DND-41 (cell line): ENCODE measurements around the gene ADD1.

Experiments
- ATAC-seq: fragments of 200-7000 bp; cut with Tn5 transposase; 3 replicates; pipeline ENCODE4 v1.9.1; 2021; ENCODE audit warnings: low read depth; ENCODE audit not compliant: insufficient read depth
- DNase-seq: peaks from one replicate; pipeline ENCODE4 v3.0.0-alpha.2; 2020
- H2AFZ ChIP-seq: 2 replicates; pipeline ENCODE4 v1.6.0; 2012; ENCODE audit warnings: low read depth, low read length
- H3K27ac ChIP-seq: 2 replicates; pipeline ENCODE4 v1.5.1; 2012; ENCODE audit warnings: low read length, inconsistent platforms
- H3K27me3 ChIP-seq: fragments of 200-600 bp; sonication (generic); 2 replicates; pipeline ENCODE4 v1.6.0; 2012; ENCODE audit warnings: low read length, mild to moderate bottlenecking, inconsistent platforms; ENCODE audit not compliant: insufficient read depth, poor library complexity
- H3K36me3 ChIP-seq: 2 replicates; pipeline ENCODE4 v1.5.1; 2012; ENCODE audit warnings: low read length, inconsistent platforms; ENCODE audit not compliant: insufficient read depth
- H3K4me1 ChIP-seq: 2 replicates; pipeline ENCODE4 v1.5.1; 2012; ENCODE audit warnings: mild to moderate bottlenecking, low read length; ENCODE audit not compliant: insufficient read depth
- H3K4me2 ChIP-seq: 2 replicates; pipeline ENCODE4 v1.6.0; 2012; ENCODE audit warnings: mild to moderate bottlenecking, moderate library complexity, low read length, inconsistent platforms; ENCODE audit not compliant: insufficient read depth
- H3K4me3 ChIP-seq, 2 experiments: fragments of 200-600 bp in 1 of 2; shearing (Covaris generic) in 1 of 2; 2 replicates each; pipeline ENCODE4 v1.5.1; 2012 to 2016; ENCODE audit warnings: inconsistent platforms in 2 of 2, low read length in 2 of 2, mild to moderate bottlenecking in 2 of 2, low read depth in 1 of 2, moderate library complexity in 1 of 2
- H3K79me2 ChIP-seq: 2 replicates; pipeline ENCODE4 v1.6.0; 2012; ENCODE audit warnings: low read length, inconsistent platforms; ENCODE audit not compliant: insufficient read depth
- H3K9ac ChIP-seq: 2 replicates; pipeline ENCODE4 v1.6.0; 2012; ENCODE audit warnings: low read depth, mild to moderate bottlenecking, inconsistent platforms, low read length, moderate library complexity
- H3K9me3 ChIP-seq: 2 replicates; pipeline ENCODE4 v1.5.1; 2012; ENCODE audit warnings: low read length, moderate library complexity, mild to moderate bottlenecking, inconsistent platforms; ENCODE audit not compliant: insufficient read depth, severe bottlenecking
- H4K20me1 ChIP-seq: 2 replicates; pipeline ENCODE4 v1.6.0; 2012; ENCODE audit warnings: low read length; ENCODE audit not compliant: insufficient read depth
- EZH2 ChIP-seq: IDR thresholded peaks from 3 replicates; pipeline ENCODE4 v1.6.1; 2012; ENCODE audit warnings: borderline replicate concordance, low read depth, mild to moderate bottlenecking, moderate library complexity, low read length, inconsistent platforms; ENCODE audit not compliant: severe bottlenecking
- TF ChIP-seq, protein P1 (sequence below): IDR thresholded peaks from 2 replicates; pipeline ENCODE4 v1.5.1; 2012; ENCODE audit warnings: borderline replicate concordance, low read length, moderate library complexity, mild to moderate bottlenecking; ENCODE audit not compliant: poor library complexity, severe bottlenecking; ENCODE audit errors: extremely low read depth

ADD1 gene

DNA sequence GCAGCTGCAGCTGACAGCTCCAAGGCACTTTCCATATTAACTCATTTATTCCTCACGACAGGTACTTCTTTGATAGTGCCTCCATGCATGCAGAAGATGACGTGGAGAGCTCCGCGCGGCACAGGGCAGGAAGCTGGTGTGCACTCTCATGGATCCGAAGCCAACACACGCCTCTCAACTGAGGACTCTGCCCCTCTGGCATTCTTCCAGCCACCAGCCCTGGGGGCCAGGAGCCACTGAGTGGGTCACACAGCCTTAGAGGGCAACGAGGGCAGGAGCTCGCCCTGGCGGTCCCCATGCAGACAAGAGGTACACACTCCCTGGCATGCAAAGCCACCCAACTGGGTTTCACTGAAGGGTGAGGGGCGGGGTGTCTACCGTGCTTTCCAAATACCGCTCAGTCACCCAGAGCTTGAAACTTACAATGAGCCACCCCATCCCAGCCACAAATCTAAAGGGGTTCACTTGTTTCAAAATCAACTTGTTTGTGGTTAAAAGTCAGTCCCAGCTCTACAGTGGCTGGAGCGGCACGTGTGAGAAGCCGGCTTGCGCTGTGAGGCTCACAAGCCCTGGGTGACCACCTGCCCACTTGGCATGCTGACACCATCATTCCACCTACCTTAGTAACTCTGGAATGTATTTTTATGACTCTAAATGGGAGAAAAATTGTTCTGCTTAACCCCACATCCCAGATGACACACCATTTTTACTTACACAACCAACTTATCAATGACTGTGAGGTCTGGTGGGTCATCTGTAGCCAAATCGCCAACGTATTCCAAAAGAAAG is 103.4 kb downstream of the ADD1 start:
- Histone ChIP-seq H3K4me1 (no peaks in the 10 kb centered on the region), H4K20me1 (peaks cover 57% of the 10 kb centered on the region), H3K4me3 (no peak overlapping the region), H3K27ac (no peak overlapping the region), H2AFZ (no peak overlapping the region), H3K4me2 (no peak overlapping the region), H3K9me3 (no peaks in the 10 kb centered on the region), H3K9ac (no peak overlapping the region), H3K79me2 (peaks cover 13% of the 10 kb centered on the region; the same call in 1 of the 2 replicates), H3K27me3 (no peaks in the 10 kb centered on the region), H3K36me3 (peaks cover 97% of the 10 kb centered on the region)
- DNase-seq (no peak), ATAC-seq (no peak)
- no peak for TF ChIP-seq EZH2
- TF ChIP-seq, protein P1, sequence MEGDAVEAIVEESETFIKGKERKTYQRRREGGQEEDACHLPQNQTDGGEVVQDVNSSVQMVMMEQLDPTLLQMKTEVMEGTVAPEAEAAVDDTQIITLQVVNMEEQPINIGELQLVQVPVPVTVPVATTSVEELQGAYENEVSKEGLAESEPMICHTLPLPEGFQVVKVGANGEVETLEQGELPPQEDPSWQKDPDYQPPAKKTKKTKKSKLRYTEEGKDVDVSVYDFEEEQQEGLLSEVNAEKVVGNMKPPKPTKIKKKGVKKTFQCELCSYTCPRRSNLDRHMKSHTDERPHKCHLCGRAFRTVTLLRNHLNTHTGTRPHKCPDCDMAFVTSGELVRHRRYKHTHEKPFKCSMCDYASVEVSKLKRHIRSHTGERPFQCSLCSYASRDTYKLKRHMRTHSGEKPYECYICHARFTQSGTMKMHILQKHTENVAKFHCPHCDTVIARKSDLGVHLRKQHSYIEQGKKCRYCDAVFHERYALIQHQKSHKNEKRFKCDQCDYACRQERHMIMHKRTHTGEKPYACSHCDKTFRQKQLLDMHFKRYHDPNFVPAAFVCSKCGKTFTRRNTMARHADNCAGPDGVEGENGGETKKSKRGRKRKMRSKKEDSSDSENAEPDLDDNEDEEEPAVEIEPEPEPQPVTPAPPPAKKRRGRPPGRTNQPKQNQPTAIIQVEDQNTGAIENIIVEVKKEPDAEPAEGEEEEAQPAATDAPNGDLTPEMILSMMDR: no peak

DNA sequence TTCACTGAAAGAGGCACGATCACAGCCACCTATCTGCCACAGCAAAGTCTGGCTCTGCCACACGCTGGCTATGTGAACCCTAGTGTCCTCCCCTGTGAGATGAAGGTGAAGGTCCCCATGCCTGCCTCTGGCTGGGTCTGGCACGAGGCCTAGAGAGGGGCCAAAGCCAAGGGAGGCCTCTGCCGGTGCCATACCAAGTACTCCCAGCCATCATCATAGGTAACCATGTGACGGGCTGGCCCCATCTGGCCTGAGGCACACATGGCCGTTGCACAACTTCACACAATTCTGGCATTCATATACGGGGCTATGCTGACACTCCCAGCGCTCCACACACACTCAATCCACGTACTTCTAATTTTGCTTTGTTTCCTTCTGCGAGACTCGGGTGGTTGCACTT is 104.3 kb downstream of the ADD1 start:
- Histone ChIP-seq H3K4me3 (no peak overlapping the region), H3K9ac (no peak overlapping the region), H4K20me1 (peaks cover 52% of the 10 kb centered on the region), H2AFZ (no peak overlapping the region), H3K4me1 (no peaks in the 10 kb centered on the region), H3K27ac (no peak overlapping the region), H3K4me2 (no peak overlapping the region), H3K27me3 (no peaks in the 10 kb centered on the region), H3K36me3 (peaks cover 97% of the 10 kb centered on the region), H3K79me2 (peaks cover 13% of the 10 kb centered on the region; the same call in 1 of the 2 replicates), H3K9me3 (no peaks in the 10 kb centered on the region)
- ATAC-seq: no peak
- DNase-seq: no peak
- no peak for TF ChIP-seq EZH2
- TF ChIP-seq, protein P1: no peak

DNA sequence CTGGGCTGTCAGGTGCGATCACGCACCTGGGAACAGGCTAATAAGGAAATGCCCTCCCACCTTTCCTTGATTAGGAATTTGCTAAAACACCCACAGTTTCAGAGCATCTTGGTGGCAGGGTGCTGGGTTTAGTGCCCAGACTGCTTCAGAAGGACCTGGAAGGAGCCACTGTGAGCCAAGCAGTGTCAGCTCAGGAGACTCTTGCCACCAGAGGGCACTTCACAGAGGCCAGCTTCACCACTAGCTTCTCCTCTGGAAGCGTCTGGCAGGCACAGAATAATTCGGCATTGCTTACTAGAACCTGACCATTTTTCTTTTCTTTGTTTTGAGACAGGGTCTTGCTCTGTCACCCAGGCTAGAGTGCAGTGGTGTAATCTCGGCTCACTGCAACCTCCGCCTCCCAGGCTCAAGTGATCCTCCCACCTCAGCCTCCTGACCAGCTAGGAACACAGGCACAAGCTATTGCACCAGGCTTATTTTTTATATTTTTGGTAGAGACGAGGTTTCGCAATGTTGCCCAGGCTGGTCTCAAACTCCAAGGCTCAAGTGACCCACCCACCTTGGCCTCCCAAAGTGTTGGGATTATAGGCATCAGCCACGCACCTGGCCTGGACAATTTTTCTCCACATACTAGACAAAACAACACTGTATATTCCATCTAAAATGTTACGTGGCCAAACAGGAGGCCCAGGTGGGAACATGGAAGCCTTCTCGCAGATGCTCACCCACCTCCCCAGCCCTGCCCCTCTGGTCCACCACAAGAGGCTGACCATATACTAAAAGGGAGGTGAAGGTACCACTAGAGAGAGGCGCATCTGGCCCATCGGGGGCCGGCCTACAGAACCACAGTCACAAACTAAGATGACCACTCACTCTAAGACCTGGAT is 105.5 kb downstream of the ADD1 start:
- H3K9me3 ChIP-seq: no peaks in the 10 kb centered on the region
- no peaks in the 10 kb centered on the region for H3K27me3 ChIP-seq
- H4K20me1 ChIP-seq: peaks cover 54% of the 10 kb centered on the region
- H2AFZ ChIP-seq: no peak overlapping the region
- no peak overlapping the region for H3K27ac ChIP-seq
- peak; percentile 62; the same call in 2 of the 3 replicates for ATAC-seq
- peaks cover 13% of the 10 kb centered on the region; the same call in 1 of the 2 replicates for H3K79me2 ChIP-seq
- no peak overlapping the region for H3K4me2 ChIP-seq
- H3K4me3 ChIP-seq: no peak overlapping the region
- no peak overlapping the region for H3K9ac ChIP-seq
- TF ChIP-seq EZH2: no peak
- TF ChIP-seq, protein P1: peak; percentile 57
- no peaks in the 10 kb centered on the region for H3K4me1 ChIP-seq
- DNase-seq: no peak
- H3K36me3 ChIP-seq: peaks cover 96% of the 10 kb centered on the region
